Endothelial cell of umbilical vein (primary cell): Measurements from ENCODE around the gene SMIM3. TPM values are rescaled to one million over a fixed set of nuclear protein-coding genes. Genes with fewer than 3 reads are reported as not detected.
"Not testable (repeated sequence)": the region's sequence is repeated elsewhere in the genome, so short reads cannot be mapped to it uniquely, and the experiment has no call there.

ENCODE experiments used
- BruUV-seq: library from RNA; stranded (reverse); fragments of 400-500 nt; replicated peaks from 2 replicates; lab custom pipeline; 2021; lab: Mats Ljungman, UMichigan
- CTCF ChIA-PET: fragments of 300-600, 350-600 bp; sonication (Branson Sonifier 250); formaldehyde crosslinking; loops from one replicate; lab custom pipeline; 2021; ENCODE audit warnings: antibody characterized with exemption, inconsistent platforms; lab: Charles Lee
- POLR2A ChIA-PET: fragments of 300-600, 350-600 bp; sonication (Branson Sonifier 250); formaldehyde crosslinking; loops from one replicate; lab custom pipeline; 2021; ENCODE audit warnings: antibody characterized with exemption, inconsistent platforms; lab: Charles Lee
- DNase-seq: peaks from one replicate; pipeline ENCODE4 v3.0.0-alpha.2; 2011; ENCODE audit warnings: low read depth, low spot score
- FAIRE-seq: peaks from 2 replicates; lab custom pipeline; 2011; peaks lifted over from hg19 to GRCh38; lab: Jason Lieb, UNC
- H2AFZ ChIP-seq: 2 replicates; pipeline ENCODE4 v1.6.0; 2012; ENCODE audit warnings: low read depth, low read length, control low read depth, inconsistent platforms
- H3K27ac ChIP-seq: 2 replicates; pipeline ENCODE4 v1.5.1; 2011; ENCODE audit warnings: low read depth, mild to moderate bottlenecking, control low read depth, low read length, moderate library complexity; ENCODE audit not compliant: insufficient read depth
- H3K27me3 ChIP-seq, 2 experiments: 2 replicates each; pipeline versions ENCODE4 v1.6.0 to v1.6.1; 2011; ENCODE audit warnings: low read length in 2 of 2, mixed read lengths in 1 of 2; ENCODE audit not compliant: control insufficient read depth in 2 of 2, insufficient read depth in 2 of 2
- H3K36me3 ChIP-seq, 2 experiments: 2 replicates in 1 of 2; 3 replicates in 1 of 2; pipeline ENCODE4 v1.5.1; 2011; ENCODE audit warnings: low read length in 2 of 2, mild to moderate bottlenecking in 1 of 2, moderate library complexity in 1 of 2; ENCODE audit not compliant: control insufficient read depth in 2 of 2, insufficient read depth in 2 of 2; ENCODE audit errors: extremely low read depth in 1 of 2
- H3K4me1 ChIP-seq: 3 replicates; pipeline ENCODE4 v1.5.1; 2011; ENCODE audit warnings: mild to moderate bottlenecking, low read length; ENCODE audit not compliant: control insufficient read depth, insufficient read depth; ENCODE audit errors: extremely low read depth
- H3K4me2 ChIP-seq: 2 replicates; pipeline ENCODE4 v1.6.1; 2011; ENCODE audit warnings: low read length, control low read depth, mixed read lengths; ENCODE audit not compliant: insufficient read depth
- H3K4me3 ChIP-seq, 3 experiments: fragments of 200-600 bp in 1 of 3; sonication (generic), shearing (Covaris generic) in 1 of 3; replicated peaks in 1 of 3; 2 replicates each; pipeline ENCODE4 v1.5.1; 2011 to 2016; ENCODE audit warnings: control low read depth in 3 of 3, low read length in 3 of 3, mild to moderate bottlenecking in 2 of 3, inconsistent platforms in 1 of 3, low read depth in 1 of 3, moderate library complexity in 1 of 3; ENCODE audit not compliant: insufficient read depth in 1 of 3
- H3K79me2 ChIP-seq: 2 replicates; pipeline ENCODE4 v1.6.0; 2012; ENCODE audit warnings: low read length, inconsistent platforms; ENCODE audit not compliant: control insufficient read depth, insufficient read depth
- H3K9ac ChIP-seq: replicated peaks from 2 replicates; pipeline ENCODE3; 2011; ENCODE audit warnings: low read length, control low read depth; ENCODE audit not compliant: insufficient read depth; ENCODE audit errors: extremely low read depth
- H3K9me1 ChIP-seq: replicated peaks from 3 replicates; pipeline ENCODE4 v1.6.0; 2011; ENCODE audit warnings: mild to moderate bottlenecking, low read length; ENCODE audit not compliant: control insufficient read depth, insufficient read depth; ENCODE audit errors: extremely low read depth
- H3K9me3 ChIP-seq: replicated peaks from 2 replicates; pipeline ENCODE4 v1.5.1; 2012; ENCODE audit warnings: low read length, inconsistent platforms; ENCODE audit not compliant: control insufficient read depth, insufficient read depth
- H4K20me1 ChIP-seq: replicated peaks from 2 replicates; pipeline ENCODE3; 2011; ENCODE audit warnings: mild to moderate bottlenecking, low read length; ENCODE audit not compliant: control insufficient read depth, insufficient read depth; ENCODE audit errors: extremely low read depth
- EZH2 ChIP-seq: IDR thresholded peaks from 2 replicates; pipeline ENCODE4 v1.6.1; 2012; ENCODE audit warnings: borderline replicate concordance, low read depth, mild to moderate bottlenecking, moderate library complexity, low read length, inconsistent platforms; ENCODE audit not compliant: severe bottlenecking
- FOS ChIP-seq: IDR thresholded peaks from 2 replicates; pipeline ENCODE4 v1.6.1; 2011; ENCODE audit warnings: mild to moderate bottlenecking, low read length, moderate library complexity, borderline replicate concordance; ENCODE audit not compliant: insufficient read depth
- GATA2 ChIP-seq: IDR thresholded peaks from 2 replicates; pipeline ENCODE4 v1.7.0; 2011; ENCODE audit warnings: low read depth, mild to moderate bottlenecking, moderate library complexity, mixed read lengths, low read length; ENCODE audit not compliant: insufficient read length, insufficient read depth
- JUN ChIP-seq: IDR thresholded peaks from 2 replicates; pipeline ENCODE4 v1.6.1; 2011; ENCODE audit warnings: borderline replicate concordance, low read depth; ENCODE audit not compliant: insufficient read length, insufficient read depth
- MYC ChIP-seq: IDR thresholded peaks from one replicate; pipeline ENCODE4 v1.6.1; 2011; ENCODE audit warnings: mild to moderate bottlenecking, low read depth, low read length
- POLR2A ChIP-seq: IDR thresholded peaks from 2 replicates; pipeline ENCODE4 v1.6.1; 2012; ENCODE audit warnings: low read depth, mild to moderate bottlenecking, control low read depth, low read length
- POLR2AphosphoS5 ChIP-seq: IDR thresholded peaks from 2 replicates; pipeline ENCODE4 v1.6.1; 2012; ENCODE audit warnings: low read depth, mild to moderate bottlenecking, control low read depth, low read length, moderate library complexity; ENCODE audit not compliant: insufficient read depth
- dilution Hi-C: fragments of 300-500 bp; cut with MboI; formaldehyde crosslinking; loops from one replicate; pipeline ENCODE4 v1.15.0; 2019; ENCODE audit warnings: low sequenced_read_pairs; ENCODE audit not compliant: extremely low pct_ligation_motif_present
- intact Hi-C: fragments of 100-400 bp; cut with micrococcal nuclease; formaldehyde crosslinking; loops from one replicate; pipeline ENCODE4 v1.10.0; 2022
- polyA plus RNA-seq, 4 experiments: library from polyadenylated mRNA; depleted of rRNA in 3 of 4; stranded (reverse) in 3 of 4; unstranded in 1 of 4; fragments of >200 nt; gene quantifications; 2 replicates each; pipeline versions ENCODE4 v1.2.1 to v1.2.3, GENCODE V29; 2011 to 2012; ENCODE audit warnings: missing spikeins in 1 of 4
- total RNA-seq: library from RNA; stranded (reverse); gene quantifications from 2 replicates; pipeline ENCODE4 v1.2.3, GENCODE V29; 2021
- TF ChIP-seq, protein P1 (sequence below), 2 donors: IDR thresholded peaks; 1 replicate in 1 of 2; 2 replicates in 1 of 2; pipeline ENCODE4 v1.5.1; 2011; ENCODE audit warnings: low read length in 2 of 2, mild to moderate bottlenecking in 2 of 2, moderate library complexity in 2 of 2, control low read depth in 1 of 2, inconsistent platforms in 1 of 2, low read depth in 1 of 2; ENCODE audit not compliant: insufficient read depth in 1 of 2; ENCODE audit errors: extremely low read depth in 1 of 2

The SMIM3 gene
- total and polyA plus RNA-seq, 2 donors (not counting 3 experiments of a cell fraction or from before 2014, with no cell fraction given): 1.0 to 2.0 TPM

DNA sequence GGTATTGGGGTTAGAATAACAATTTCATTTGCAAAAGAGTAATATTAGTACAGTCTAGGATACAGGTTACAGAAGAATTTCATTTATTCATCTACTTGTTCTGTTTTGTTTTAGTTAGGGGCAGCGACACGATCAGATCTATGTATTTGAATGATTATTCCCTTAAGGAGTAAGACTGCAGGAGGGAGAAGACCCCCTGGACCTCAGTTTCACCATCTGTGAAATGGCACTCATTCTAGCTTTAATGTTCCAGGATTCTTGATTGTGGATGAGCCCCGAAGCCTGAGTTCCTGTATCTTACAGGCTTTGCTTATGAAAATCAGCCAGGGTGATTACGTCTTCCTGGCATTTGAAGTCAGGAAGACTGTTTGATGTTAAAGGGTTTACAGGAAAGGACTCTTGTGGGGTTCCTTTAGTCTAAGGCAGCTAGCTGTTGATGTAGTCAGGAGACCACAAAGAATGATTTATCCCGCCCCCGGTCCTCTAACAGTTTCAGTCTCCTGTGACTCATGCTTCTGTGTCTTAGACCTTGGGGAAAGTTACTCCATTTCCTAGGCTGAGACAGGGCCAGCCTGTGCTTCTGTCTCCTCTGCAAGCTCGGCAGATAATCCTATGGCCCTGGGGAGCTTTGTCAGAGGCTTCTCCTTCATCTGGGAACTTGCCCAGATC, 11.5 kb downstream of the SMIM3 start:
- Histone ChIP-seq H3K4me2 (peak overlapping the region; percentile 6), H4K20me1 (no peaks in the 10 kb centered on the region), H3K4me3 (no peak overlapping the region), H3K9ac (no peak overlapping the region), H2AFZ (peak overlapping the region; percentile 41), H3K27ac (no peak overlapping the region), H3K9me1 (no peaks in the 10 kb centered on the region), H3K4me1 (peaks cover 9% of the 10 kb centered on the region), H3K36me3 (no peaks in the 10 kb centered on the region), H3K79me2 (no peaks in the 10 kb centered on the region), H3K9me3 (no peaks in the 10 kb centered on the region), H3K27me3 (peaks cover 7 to 9% of the 10 kb centered on the region in 2 experiments)
- no TSS peak for BruUV-seq
- ChIA-PET CTCF (interaction anchor here (1.2 to 2.7 kb wide), 4 partner anchors 11 to 375 kb away, joined by 3 to 33 read pairs (median 10); partner anchors contain the start of gene SMIM3), POLR2A (no interaction called here)
- peak; percentile 81 for TF ChIP-seq FOS
- no peak for TF ChIP-seq GATA2
- TF ChIP-seq EZH2: no peak
- no peak for TF ChIP-seq MYC
- TF ChIP-seq POLR2A: no peak
- no peak for TF ChIP-seq POLR2AphosphoS5
- no peak for TF ChIP-seq JUN
- FAIRE-seq: peak; percentile 88
- intact Hi-C loops (no loop called here), dilution Hi-C loops (no loop called here)
- DNase-seq: peak; percentile 87

DNA sequence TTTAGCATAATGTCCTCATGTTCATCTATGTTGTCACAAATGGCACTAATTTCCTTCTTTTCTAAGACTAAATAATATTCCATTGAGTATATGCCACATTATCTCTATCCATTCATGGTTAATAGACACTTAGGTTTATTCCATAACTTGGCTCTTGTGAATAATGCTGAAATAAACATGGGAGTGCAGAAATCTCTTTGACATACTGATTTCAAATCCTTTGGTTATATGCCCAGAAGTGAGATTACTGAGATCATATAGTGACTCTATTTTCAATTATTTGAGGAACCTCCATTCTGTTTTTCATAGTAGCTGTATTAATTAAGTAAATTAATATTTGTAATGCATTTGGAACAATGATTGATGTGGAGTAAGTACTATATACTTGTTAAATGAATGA, 13.0 kb downstream of the SMIM3 start:
- Histone ChIP-seq H3K27me3 (peaks cover 11% of the 10 kb centered on the region in 2 experiments), H3K27ac (no peak overlapping the region), H3K9me1 (no peaks in the 10 kb centered on the region), H3K36me3 (no peaks in the 10 kb centered on the region), H3K4me2 (no peak overlapping the region), H3K79me2 (no peaks in the 10 kb centered on the region), H4K20me1 (no peaks in the 10 kb centered on the region), H3K9ac (no peak overlapping the region), H3K4me3 (no peak overlapping the region), H3K4me1 (peaks cover 9% of the 10 kb centered on the region), H2AFZ (no peak overlapping the region), H3K9me3 (no peaks in the 10 kb centered on the region)
- CTCF ChIA-PET: interaction anchor here (1.2 kb wide), 1 partner anchor 10 kb away, joined by 4 read pairs; no protein-coding TSS in a partner anchor
- POLR2A ChIA-PET: no interaction called here
- TF ChIP-seq, protein P1, sequence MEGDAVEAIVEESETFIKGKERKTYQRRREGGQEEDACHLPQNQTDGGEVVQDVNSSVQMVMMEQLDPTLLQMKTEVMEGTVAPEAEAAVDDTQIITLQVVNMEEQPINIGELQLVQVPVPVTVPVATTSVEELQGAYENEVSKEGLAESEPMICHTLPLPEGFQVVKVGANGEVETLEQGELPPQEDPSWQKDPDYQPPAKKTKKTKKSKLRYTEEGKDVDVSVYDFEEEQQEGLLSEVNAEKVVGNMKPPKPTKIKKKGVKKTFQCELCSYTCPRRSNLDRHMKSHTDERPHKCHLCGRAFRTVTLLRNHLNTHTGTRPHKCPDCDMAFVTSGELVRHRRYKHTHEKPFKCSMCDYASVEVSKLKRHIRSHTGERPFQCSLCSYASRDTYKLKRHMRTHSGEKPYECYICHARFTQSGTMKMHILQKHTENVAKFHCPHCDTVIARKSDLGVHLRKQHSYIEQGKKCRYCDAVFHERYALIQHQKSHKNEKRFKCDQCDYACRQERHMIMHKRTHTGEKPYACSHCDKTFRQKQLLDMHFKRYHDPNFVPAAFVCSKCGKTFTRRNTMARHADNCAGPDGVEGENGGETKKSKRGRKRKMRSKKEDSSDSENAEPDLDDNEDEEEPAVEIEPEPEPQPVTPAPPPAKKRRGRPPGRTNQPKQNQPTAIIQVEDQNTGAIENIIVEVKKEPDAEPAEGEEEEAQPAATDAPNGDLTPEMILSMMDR (IDR thresholded peaks at IDR 0.05; ENCODE audit: extremely low read depth in 1 of 2, insufficient read depth in 1 of 2, low read depth in 1 of 2, low read length in 2 of 2): no peak
- TF ChIP-seq FOS (no peak), GATA2 (no peak), POLR2A (no peak), JUN (no peak), EZH2 (no peak)
- intact Hi-C loops (no loop called here), dilution Hi-C loops (no loop called here)
- no TSS peak for BruUV-seq
- no peak for DNase-seq
- no peak for FAIRE-seq

DNA sequence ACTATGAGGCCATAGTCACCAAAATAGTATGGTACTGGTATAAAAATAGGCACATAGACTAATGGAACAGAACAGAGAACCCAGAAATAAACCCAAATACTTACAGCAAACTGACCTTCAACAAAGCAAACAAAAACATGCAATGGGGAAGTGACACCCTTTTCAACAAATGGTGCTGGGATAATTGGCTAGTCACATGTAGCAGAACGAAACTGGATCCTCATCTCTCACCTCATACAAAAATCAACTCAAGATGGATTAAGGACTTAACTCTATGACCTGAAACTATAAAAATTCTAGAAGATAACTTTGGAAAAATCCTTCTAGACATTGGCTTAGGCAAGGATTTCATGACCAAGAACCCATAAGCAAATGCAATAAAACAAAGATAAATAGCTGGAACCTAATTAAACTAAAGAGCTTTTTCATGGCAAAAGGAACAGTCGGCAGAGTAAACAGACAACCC, 14.9 kb downstream of the SMIM3 start:
- H3K9me1 ChIP-seq, H4K20me1 ChIP-seq, BruUV-seq, H3K36me3 ChIP-seq, H3K79me2 ChIP-seq, dilution Hi-C loops, H2AFZ ChIP-seq, FAIRE-seq, H3K4me3 ChIP-seq, H3K27ac ChIP-seq, H3K4me2 ChIP-seq, POLR2A ChIA-PET, DNase-seq, intact Hi-C loops, CTCF ChIA-PET, H3K9ac ChIP-seq, H3K4me1 ChIP-seq, H3K9me3 ChIP-seq: not testable (repeated sequence)
- peaks cover 9 to 11% of the 10 kb centered on the region in 2 experiments for H3K27me3 ChIP-seq
